ENCODE data around the gene PEX26. TPM values are rescaled to one million over a fixed set of nuclear protein-coding genes. Genes with fewer than 3 reads are reported as not detected.

PEX26 gene
- total and polyA plus RNA-seq, 2 donors (not counting 3 experiments of a cell fraction or from before 2014, with no cell fraction given), result 25.6 to 44.4 TPM

DNA sequence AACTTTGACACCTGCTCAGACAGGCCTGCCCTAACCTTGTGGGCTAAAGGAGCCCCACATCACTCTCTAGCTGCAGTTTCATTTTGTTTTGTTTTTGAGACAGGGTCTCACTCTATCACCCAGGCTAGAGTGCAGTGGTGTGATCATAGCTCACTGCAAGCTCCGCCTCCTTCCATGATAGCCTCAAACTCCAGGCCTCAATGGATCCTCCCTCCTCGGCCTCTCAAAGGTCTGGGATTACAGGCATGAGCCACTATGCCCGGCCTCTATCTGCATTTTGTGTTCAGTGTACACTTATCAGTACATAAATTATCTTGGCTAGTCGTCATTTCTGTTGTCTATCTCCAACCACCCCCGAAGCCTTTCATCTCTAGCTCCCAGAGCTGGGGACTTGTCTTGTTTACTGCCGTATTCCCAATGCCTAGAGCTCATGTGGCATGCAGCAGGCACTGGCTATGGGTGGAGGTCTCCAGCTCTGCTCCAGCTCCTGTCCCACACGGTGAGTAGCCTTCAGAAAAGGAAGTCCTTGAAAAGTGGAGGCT lies 22.1 kb upstream of the PEX26 start:
- peaks cover 0 to 2% of the 10 kb centered on the region in 2 experiments for H3K27me3 ChIP-seq (ENCODE audit: control insufficient read depth in 2 of 2, insufficient read depth in 2 of 2, low read length in 2 of 2)
- no peaks in the 10 kb centered on the region for H3K9me3 ChIP-seq (replicated peaks; ENCODE audit: control insufficient read depth, insufficient read depth, low read length)
- TF ChIP-seq POLR2AphosphoS5 (IDR thresholded peaks at IDR 0.05; ENCODE audit: insufficient read depth, low read depth, low read length), result no peak
- TF ChIP-seq MYC (IDR thresholded peaks at IDR 0.05; ENCODE audit: low read depth, low read length), result no peak
- no peak for TF ChIP-seq CTCF (IDR thresholded peaks at IDR 0.05; ENCODE audit: extremely low read depth in 1 of 2, insufficient read depth in 1 of 2, low read depth in 1 of 2, low read length in 2 of 2)
- TF ChIP-seq MAX (IDR thresholded peaks at IDR 0.05; ENCODE audit: insufficient read depth, insufficient read length), result no peak
- no peak for TF ChIP-seq GATA2 (IDR thresholded peaks at IDR 0.05; ENCODE audit: insufficient read depth, insufficient read length, low read depth, low read length)
- no peak for TF ChIP-seq EZH2 (IDR thresholded peaks at IDR 0.05; ENCODE audit: borderline replicate concordance, low read depth, low read length, severe bottlenecking)
- no peak for TF ChIP-seq POLR2A (IDR thresholded peaks at IDR 0.05; ENCODE audit: low read depth, low read length)
- TF ChIP-seq JUN (IDR thresholded peaks at IDR 0.05; ENCODE audit: borderline replicate concordance, insufficient read depth, insufficient read length, low read depth), result no peak
- no peak for TF ChIP-seq FOS (IDR thresholded peaks at IDR 0.05; ENCODE audit: borderline replicate concordance, insufficient read depth, low read length)
- dilution Hi-C loops (cut with MboI; ENCODE audit: extremely low pct_ligation_motif_present, low sequenced_read_pairs), result no loop called here
- no peak overlapping the region for H3K9ac ChIP-seq (replicated peaks; ENCODE audit: extremely low read depth, insufficient read depth, low read length)
- H3K9me1 ChIP-seq (replicated peaks; ENCODE audit: control insufficient read depth, extremely low read depth, insufficient read depth, low read length), result no peaks in the 10 kb centered on the region
- no TSS peak for BruUV-seq (replicated peaks)
- POLR2A ChIA-PET, result no interaction called here
- H3K36me3 ChIP-seq (ENCODE audit: control insufficient read depth in 2 of 2, extremely low read depth in 1 of 2, insufficient read depth in 2 of 2, low read length in 2 of 2), result no peaks in the 10 kb centered on the region
- H3K4me2 ChIP-seq (ENCODE audit: insufficient read depth, low read length), result no peak overlapping the region
- H3K4me3 ChIP-seq (replicated peaks in 1 of 3; ENCODE audit: insufficient read depth in 1 of 3, low read depth in 1 of 3, low read length in 3 of 3), result no peak overlapping the region
- intact Hi-C loops (cut with micrococcal nuclease), result no loop called here
- no peaks in the 10 kb centered on the region for H3K79me2 ChIP-seq (ENCODE audit: control insufficient read depth, insufficient read depth, low read length)
- H3K4me1 ChIP-seq (ENCODE audit: control insufficient read depth, extremely low read depth, insufficient read depth, low read length), result peaks cover 16% of the 10 kb centered on the region
- CTCF ChIA-PET, result interaction anchor here (1.8 kb wide), 2 partner anchors 20 to 30 kb away, joined by 5 to 11 read pairs; no protein-coding TSS in a partner anchor
- FAIRE-seq (no peak), DNase-seq (ENCODE audit: low read depth, low spot score) (no peak)
- H2AFZ ChIP-seq (ENCODE audit: low read depth, low read length), result peak overlapping the region; percentile 8
- H3K27ac ChIP-seq (ENCODE audit: insufficient read depth, low read depth, low read length), result no peak overlapping the region
- no peaks in the 10 kb centered on the region for H4K20me1 ChIP-seq (replicated peaks; ENCODE audit: control insufficient read depth, extremely low read depth, insufficient read depth, low read length)

All from endothelial cell of umbilical vein (primary cell).